Vagina (tissue), 2 donors: ENCODE results near the gene TSPAN5.

Experiments
- POLR2A ChIP-seq, 2 donors: fragments of 450-650 bp; IDR thresholded peaks; one replicate each; pipeline ENCODE4 v1.6.1; 2017; ENCODE audit warnings: antibody characterized with exemption in 2 of 2, mild to moderate bottlenecking in 2 of 2, moderate library complexity in 2 of 2
- POLR2AphosphoS5 ChIP-seq, 2 donors: sonication (generic); formaldehyde crosslinking; IDR thresholded peaks; one replicate each; pipeline ENCODE4 v1.9.0; 2017; ENCODE audit warnings: antibody characterized with exemption in 2 of 2, mild to moderate bottlenecking in 2 of 2, low read depth in 1 of 2; ENCODE audit not compliant: insufficient read depth in 1 of 2
- TF ChIP-seq, protein P1 (sequence below), 3 experiments: fragments of 450-650 bp in 2 of 3; fragments of 200-600 bp in 1 of 3; sonication (generic) in 1 of 3; IDR thresholded peaks; one replicate each; pipeline ENCODE4 v1.5.1; 2017 to 2019; ENCODE audit warnings: antibody characterized with exemption in 3 of 3, mild to moderate bottlenecking in 2 of 3, moderate library complexity in 2 of 3

DNA sequence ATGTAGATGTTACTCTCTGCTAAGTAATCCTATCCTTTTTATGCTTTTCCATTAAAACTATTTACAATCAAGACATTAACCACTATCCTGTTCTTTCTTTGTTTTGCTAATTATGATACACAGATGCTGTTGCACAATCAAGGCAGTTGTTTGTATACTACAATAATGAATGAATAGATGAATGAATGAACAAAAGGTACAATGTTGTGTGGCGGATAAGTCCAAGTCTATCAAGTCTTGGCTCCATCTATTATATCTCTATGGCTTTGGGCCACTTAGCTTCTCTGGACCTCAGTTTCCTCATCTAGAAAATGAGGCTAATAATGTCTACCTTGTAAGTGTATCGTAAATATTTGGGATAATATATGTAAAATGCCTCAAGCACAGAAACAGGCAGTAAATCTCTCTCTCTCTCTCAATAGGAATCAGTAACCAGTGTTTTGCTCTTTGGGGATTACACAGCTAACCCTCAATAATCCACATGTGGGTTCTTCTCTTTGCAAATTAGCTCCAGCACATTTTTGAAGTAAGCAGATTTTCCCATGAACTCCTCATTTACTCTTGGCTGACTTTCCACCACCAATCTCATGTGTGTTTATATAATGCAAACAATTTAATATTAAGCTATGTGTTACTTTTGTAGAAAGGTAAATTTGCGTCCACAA is 27.8 kb upstream of the TSPAN5 start:
- TF ChIP-seq, protein P1, sequence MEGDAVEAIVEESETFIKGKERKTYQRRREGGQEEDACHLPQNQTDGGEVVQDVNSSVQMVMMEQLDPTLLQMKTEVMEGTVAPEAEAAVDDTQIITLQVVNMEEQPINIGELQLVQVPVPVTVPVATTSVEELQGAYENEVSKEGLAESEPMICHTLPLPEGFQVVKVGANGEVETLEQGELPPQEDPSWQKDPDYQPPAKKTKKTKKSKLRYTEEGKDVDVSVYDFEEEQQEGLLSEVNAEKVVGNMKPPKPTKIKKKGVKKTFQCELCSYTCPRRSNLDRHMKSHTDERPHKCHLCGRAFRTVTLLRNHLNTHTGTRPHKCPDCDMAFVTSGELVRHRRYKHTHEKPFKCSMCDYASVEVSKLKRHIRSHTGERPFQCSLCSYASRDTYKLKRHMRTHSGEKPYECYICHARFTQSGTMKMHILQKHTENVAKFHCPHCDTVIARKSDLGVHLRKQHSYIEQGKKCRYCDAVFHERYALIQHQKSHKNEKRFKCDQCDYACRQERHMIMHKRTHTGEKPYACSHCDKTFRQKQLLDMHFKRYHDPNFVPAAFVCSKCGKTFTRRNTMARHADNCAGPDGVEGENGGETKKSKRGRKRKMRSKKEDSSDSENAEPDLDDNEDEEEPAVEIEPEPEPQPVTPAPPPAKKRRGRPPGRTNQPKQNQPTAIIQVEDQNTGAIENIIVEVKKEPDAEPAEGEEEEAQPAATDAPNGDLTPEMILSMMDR (IDR thresholded peaks at IDR 0.05) = no peak
- TF ChIP-seq POLR2AphosphoS5 (IDR thresholded peaks at IDR 0.05; ENCODE audit: insufficient read depth in 1 of 2, low read depth in 1 of 2) (no peak), POLR2A (IDR thresholded peaks at IDR 0.05) (no peak)
